ENCODE data around the gene CATSPERB. TPM values are rescaled to one million over a fixed set of nuclear protein-coding genes. Genes with fewer than 3 reads are reported as not detected.

CATSPERB gene
- under 0.01 TPM in 1 of 2 replicates, not detected in the other for total RNA-seq
- not detected in 2 replicates for polyA plus RNA-seq
- polyA plus RNA-seq (2012) = not detected in 2 replicates
- polyA minus RNA-seq (ENCODE audit: low replicate concordance) = not detected in 2 replicates

DNA sequence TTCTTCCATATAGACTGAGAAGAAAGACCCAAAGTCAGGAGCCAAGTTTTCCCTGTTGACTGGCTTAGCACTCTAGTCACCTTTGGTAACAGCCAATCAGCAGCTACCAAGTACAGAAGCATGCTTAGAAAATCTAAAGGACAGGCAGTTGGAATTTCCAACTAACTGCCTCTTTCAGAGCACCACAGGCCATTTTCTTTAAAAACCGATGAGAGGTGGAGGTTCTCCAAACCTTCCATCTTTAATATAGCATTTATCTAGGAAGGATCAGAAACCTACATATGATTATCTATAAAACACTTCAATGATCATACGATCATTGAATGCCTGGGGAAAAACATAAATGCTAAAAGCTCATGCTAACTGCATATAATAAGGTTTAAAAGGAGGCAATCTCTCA is at the start of gene CATSPERB:
TSS of gene CATSPERB (minus strand) at position 101 of the 400 bp plus-strand sequence. CDS start 2,607 bp downstream, outside the sequence.
- Histone ChIP-seq H3K36me3 (ENCODE audit: control insufficient read depth, insufficient read depth, low read length) (no peaks in the 10 kb centered on the region), H3K27me3 (ENCODE audit: control insufficient read depth, insufficient read depth, low read length) (no peaks in the 10 kb centered on the region), H2AFZ (ENCODE audit: low read length) (no peak within 1 kb of the TSS), H3K79me2 (ENCODE audit: control insufficient read depth, insufficient read depth, low read length) (no peaks in the 10 kb centered on the region), H3K9me3 (ENCODE audit: control insufficient read depth, insufficient read depth, low read depth, low read length) (no peaks in the 10 kb centered on the region), H3K4me3 (replicated peaks in 1 of 4; ENCODE audit: control extremely low read depth in 1 of 4, insufficient read depth in 1 of 4, low read depth in 3 of 4, low read length in 4 of 4) (no peak within 1 kb of the TSS), H4K20me1 (ENCODE audit: control insufficient read depth, extremely low read depth, insufficient read depth, low read length) (no peaks in the 10 kb centered on the region), H3K9ac (ENCODE audit: insufficient read depth, low read length) (no peak within 1 kb of the TSS), H3K27ac (ENCODE audit: insufficient read depth, low read length) (no peak within 1 kb of the TSS), H3K4me2 (ENCODE audit: extremely low read depth, insufficient read depth, low read length) (no peak within 1 kb of the TSS), H3K4me1 (ENCODE audit: control insufficient read depth, extremely low read depth, insufficient read depth, low read length) (no peaks in the 10 kb centered on the region)
- DNase-seq (ENCODE audit: low read depth in 2 of 2) = no peak
- TF ChIP-seq, protein P1, sequence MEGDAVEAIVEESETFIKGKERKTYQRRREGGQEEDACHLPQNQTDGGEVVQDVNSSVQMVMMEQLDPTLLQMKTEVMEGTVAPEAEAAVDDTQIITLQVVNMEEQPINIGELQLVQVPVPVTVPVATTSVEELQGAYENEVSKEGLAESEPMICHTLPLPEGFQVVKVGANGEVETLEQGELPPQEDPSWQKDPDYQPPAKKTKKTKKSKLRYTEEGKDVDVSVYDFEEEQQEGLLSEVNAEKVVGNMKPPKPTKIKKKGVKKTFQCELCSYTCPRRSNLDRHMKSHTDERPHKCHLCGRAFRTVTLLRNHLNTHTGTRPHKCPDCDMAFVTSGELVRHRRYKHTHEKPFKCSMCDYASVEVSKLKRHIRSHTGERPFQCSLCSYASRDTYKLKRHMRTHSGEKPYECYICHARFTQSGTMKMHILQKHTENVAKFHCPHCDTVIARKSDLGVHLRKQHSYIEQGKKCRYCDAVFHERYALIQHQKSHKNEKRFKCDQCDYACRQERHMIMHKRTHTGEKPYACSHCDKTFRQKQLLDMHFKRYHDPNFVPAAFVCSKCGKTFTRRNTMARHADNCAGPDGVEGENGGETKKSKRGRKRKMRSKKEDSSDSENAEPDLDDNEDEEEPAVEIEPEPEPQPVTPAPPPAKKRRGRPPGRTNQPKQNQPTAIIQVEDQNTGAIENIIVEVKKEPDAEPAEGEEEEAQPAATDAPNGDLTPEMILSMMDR (conservative IDR thresholded peaks at IDR 0.05 in 1 of 2, IDR thresholded peaks at IDR 0.05 in 1 of 2; ENCODE audit: low read depth in 1 of 2, low read length in 2 of 2) = no peak
- no peak for TF ChIP-seq EZH2 (IDR thresholded peaks at IDR 0.05; ENCODE audit: low read length, missing control alignments)

DNA sequence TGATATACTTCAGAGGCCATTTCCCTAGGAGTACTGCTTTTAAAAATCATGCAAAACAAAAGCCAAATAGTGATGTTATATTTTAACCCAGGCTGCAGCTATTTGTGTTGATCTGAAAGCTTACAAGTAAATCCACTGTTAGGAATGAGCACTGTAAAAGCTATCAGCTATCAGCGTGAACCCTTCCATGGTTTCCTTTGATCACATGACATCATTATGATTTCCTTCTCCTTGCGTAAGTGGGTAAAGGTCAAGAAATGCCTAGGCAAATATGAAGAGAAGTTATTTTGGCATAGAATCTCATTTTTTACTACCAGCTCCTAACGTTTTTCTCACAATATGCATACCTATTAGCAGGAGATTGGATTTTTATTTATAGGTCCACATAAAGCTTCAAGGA is 48.6 kb upstream of the CATSPERB start:
- no peak overlapping the region for H3K4me3 ChIP-seq (replicated peaks in 1 of 4; ENCODE audit: control extremely low read depth in 1 of 4, insufficient read depth in 1 of 4, low read depth in 3 of 4, low read length in 4 of 4)
- TF ChIP-seq EZH2 (IDR thresholded peaks at IDR 0.05; ENCODE audit: low read length, missing control alignments) = no peak
- TF ChIP-seq, protein P1 (conservative IDR thresholded peaks at IDR 0.05 in 1 of 2, IDR thresholded peaks at IDR 0.05 in 1 of 2; ENCODE audit: low read depth in 1 of 2, low read length in 2 of 2) = no peak
- no peak overlapping the region for H3K27ac ChIP-seq (ENCODE audit: insufficient read depth, low read length)
- H3K4me1 ChIP-seq (ENCODE audit: control insufficient read depth, extremely low read depth, insufficient read depth, low read length) = no peaks in the 10 kb centered on the region
- H3K27me3 ChIP-seq (ENCODE audit: control insufficient read depth, insufficient read depth, low read length) = no peaks in the 10 kb centered on the region
- no peak overlapping the region for H3K9ac ChIP-seq (ENCODE audit: insufficient read depth, low read length)
- no peaks in the 10 kb centered on the region for H3K9me3 ChIP-seq (ENCODE audit: control insufficient read depth, insufficient read depth, low read depth, low read length)
- no peak overlapping the region for H2AFZ ChIP-seq (ENCODE audit: low read length)
- no peaks in the 10 kb centered on the region for H3K79me2 ChIP-seq (ENCODE audit: control insufficient read depth, insufficient read depth, low read length)
- H3K36me3 ChIP-seq (ENCODE audit: control insufficient read depth, insufficient read depth, low read length) = no peaks in the 10 kb centered on the region
- no peak overlapping the region for H3K4me2 ChIP-seq (ENCODE audit: extremely low read depth, insufficient read depth, low read length)
- DNase-seq (ENCODE audit: low read depth in 2 of 2) = peak in 1 of 2 donors; percentile 8
- no peaks in the 10 kb centered on the region for H4K20me1 ChIP-seq (ENCODE audit: control insufficient read depth, extremely low read depth, insufficient read depth, low read length)

DNA sequence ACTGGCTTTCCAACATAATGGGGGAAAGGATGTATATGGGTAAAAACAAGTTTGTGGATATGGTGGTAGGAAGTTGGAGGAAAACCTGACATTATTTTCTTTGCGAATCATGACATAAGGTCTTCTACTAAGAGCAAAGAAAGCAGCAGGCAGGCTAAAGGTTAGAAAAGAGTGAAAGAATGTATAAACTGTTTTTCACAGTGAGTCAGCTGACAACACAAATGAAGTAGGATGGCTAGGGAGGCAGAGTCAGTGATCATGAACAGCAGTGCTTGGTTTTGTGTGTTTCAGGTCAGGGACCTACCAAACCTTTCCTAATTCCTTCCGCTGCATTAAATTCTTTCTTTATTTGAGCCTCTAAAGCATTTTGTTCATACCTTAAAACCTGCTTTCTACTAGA is 46.3 kb upstream of the CATSPERB start:
- no peaks in the 10 kb centered on the region for H3K36me3 ChIP-seq (ENCODE audit: control insufficient read depth, insufficient read depth, low read length)
- H3K27me3 ChIP-seq (ENCODE audit: control insufficient read depth, insufficient read depth, low read length) = no peaks in the 10 kb centered on the region
- H4K20me1 ChIP-seq (ENCODE audit: control insufficient read depth, extremely low read depth, insufficient read depth, low read length) = no peaks in the 10 kb centered on the region
- H3K4me3 ChIP-seq (replicated peaks in 1 of 4; ENCODE audit: control extremely low read depth in 1 of 4, insufficient read depth in 1 of 4, low read depth in 3 of 4, low read length in 4 of 4) = no peak overlapping the region
- no peak overlapping the region for H3K27ac ChIP-seq (ENCODE audit: insufficient read depth, low read length)
- no peaks in the 10 kb centered on the region for H3K4me1 ChIP-seq (ENCODE audit: control insufficient read depth, extremely low read depth, insufficient read depth, low read length)
- no peak overlapping the region for H3K9ac ChIP-seq (ENCODE audit: insufficient read depth, low read length)
- TF ChIP-seq, protein P1 (conservative IDR thresholded peaks at IDR 0.05 in 1 of 2, IDR thresholded peaks at IDR 0.05 in 1 of 2; ENCODE audit: low read depth in 1 of 2, low read length in 2 of 2) = no peak
- no peak for TF ChIP-seq EZH2 (IDR thresholded peaks at IDR 0.05; ENCODE audit: low read length, missing control alignments)
- peak in 1 of 2 donors; percentile 1 for DNase-seq (ENCODE audit: low read depth in 2 of 2)
- no peak overlapping the region for H3K4me2 ChIP-seq (ENCODE audit: extremely low read depth, insufficient read depth, low read length)
- H3K79me2 ChIP-seq (ENCODE audit: control insufficient read depth, insufficient read depth, low read length) = no peaks in the 10 kb centered on the region
- H3K9me3 ChIP-seq (ENCODE audit: control insufficient read depth, insufficient read depth, low read depth, low read length) = no peaks in the 10 kb centered on the region
- H2AFZ ChIP-seq (ENCODE audit: low read length) = no peak overlapping the region
